Endothelial cell (in vitro differentiated cells): Measurements from ENCODE around the gene AGBL5. TPM values are rescaled to one million over a fixed set of nuclear protein-coding genes. Genes with fewer than 3 reads are reported as not detected.
"Not testable (repeated sequence)": the region's sequence is repeated elsewhere in the genome, so short reads cannot be mapped to it uniquely, and the experiment has no call there.

Source experiments
- DNase-seq: peaks from one replicate; pipeline ENCODE4 v3.0.0; 2021; ENCODE audit warnings: low spot score
- H3K27ac Mint-ChIP-seq: one replicate; pipeline ENCODE4 v1.8.0; 2021; ENCODE audit warnings: mixed read lengths, inconsistent platforms; ENCODE audit not compliant: unreplicated experiment
- H3K27me3 Mint-ChIP-seq: one replicate; pipeline ENCODE4 v1.8.0; 2021; ENCODE audit warnings: mild to moderate bottlenecking, moderate library complexity, mixed read lengths, inconsistent platforms; ENCODE audit not compliant: unreplicated experiment
- H3K36me3 Mint-ChIP-seq: one replicate; pipeline ENCODE4 v1.8.0; 2021; ENCODE audit warnings: mild to moderate bottlenecking, low read depth, mixed read lengths, inconsistent platforms; ENCODE audit not compliant: unreplicated experiment
- H3K4me1 Mint-ChIP-seq: one replicate; pipeline ENCODE4 v1.8.0; 2021; ENCODE audit warnings: mild to moderate bottlenecking, mixed read lengths, inconsistent platforms; ENCODE audit not compliant: unreplicated experiment
- H3K4me3 Mint-ChIP-seq: one replicate; pipeline ENCODE4 v1.8.0; 2021; ENCODE audit warnings: mild to moderate bottlenecking, mixed read lengths, inconsistent platforms; ENCODE audit not compliant: unreplicated experiment
- H3K9me3 Mint-ChIP-seq: one replicate; pipeline ENCODE4 v1.8.0; 2021; ENCODE audit warnings: mixed read lengths, inconsistent platforms; ENCODE audit not compliant: unreplicated experiment
- CTCF ChIP-seq: fragments of 200-600 bp; sonication (generic); IDR thresholded peaks from one replicate; pipeline ENCODE4 v1.5.0; 2021; ENCODE audit warnings: antibody characterized with exemption; ENCODE audit not compliant: unreplicated experiment
- total RNA-seq: library from RNA; stranded (reverse); fragmentation: NEBNext Ultra II Directional; extraction: Animal tissue kit (Norgen Biotek cat#: 25700); gene quantifications from one replicate; pipeline ENCODE4 v1.2.1, GENCODE V29; 2021; ENCODE audit not compliant: unreplicated experiment

The AGBL5 gene
- total RNA-seq, 1 donor from 2014 or later = 32.5 TPM

DNA sequence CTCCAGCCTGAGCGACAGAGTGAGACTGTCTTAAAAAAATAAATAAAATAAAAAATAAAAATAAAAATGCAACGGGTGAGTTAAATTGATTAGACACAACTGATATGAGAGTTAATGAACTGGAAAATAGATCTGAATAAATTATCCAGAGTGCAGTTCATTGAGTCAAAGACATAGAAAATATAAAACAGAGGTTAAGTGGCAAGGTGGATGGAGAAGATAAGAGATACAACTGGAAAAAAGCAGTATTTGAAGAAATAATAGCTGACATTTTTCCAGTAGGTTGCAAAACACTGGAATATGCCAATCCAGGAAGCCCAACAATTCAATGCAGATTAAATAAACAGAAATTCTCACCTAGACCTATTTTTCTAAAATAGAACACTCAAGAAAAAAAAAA lies 56.8 kb downstream of the AGBL5 start:
- H3K9me3 Mint-ChIP-seq = no peaks in the 10 kb centered on the region
- H3K4me3 Mint-ChIP-seq = no peak overlapping the region
- no peaks in the 10 kb centered on the region for H3K36me3 Mint-ChIP-seq
- H3K27me3 Mint-ChIP-seq = peaks cover 2% of the 10 kb centered on the region
- no peaks in the 10 kb centered on the region for H3K4me1 Mint-ChIP-seq
- TF ChIP-seq CTCF = no peak
- DNase-seq = no peak
- no peak overlapping the region for H3K27ac Mint-ChIP-seq

DNA sequence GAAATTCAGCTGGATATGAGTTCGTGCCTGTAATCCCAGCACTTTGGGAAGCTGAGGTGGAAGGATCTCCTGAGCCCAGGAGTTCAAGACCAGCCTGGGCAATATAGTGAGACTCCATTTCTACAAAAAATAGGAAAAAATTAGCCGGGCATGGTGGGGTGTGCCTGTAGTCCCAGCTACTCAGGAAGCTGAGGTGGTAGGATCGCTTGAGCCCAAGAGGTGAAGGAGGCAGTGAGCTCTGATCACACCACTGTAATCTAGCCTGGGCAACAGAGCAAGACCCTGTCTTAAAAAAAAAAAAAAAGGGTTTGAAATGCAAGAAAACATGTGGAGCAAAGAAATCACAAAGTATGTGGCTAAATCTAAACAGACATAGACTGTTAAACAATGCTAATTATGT lies 57.6 kb downstream of the AGBL5 start:
- H3K27ac Mint-ChIP-seq = no peak overlapping the region

DNA sequence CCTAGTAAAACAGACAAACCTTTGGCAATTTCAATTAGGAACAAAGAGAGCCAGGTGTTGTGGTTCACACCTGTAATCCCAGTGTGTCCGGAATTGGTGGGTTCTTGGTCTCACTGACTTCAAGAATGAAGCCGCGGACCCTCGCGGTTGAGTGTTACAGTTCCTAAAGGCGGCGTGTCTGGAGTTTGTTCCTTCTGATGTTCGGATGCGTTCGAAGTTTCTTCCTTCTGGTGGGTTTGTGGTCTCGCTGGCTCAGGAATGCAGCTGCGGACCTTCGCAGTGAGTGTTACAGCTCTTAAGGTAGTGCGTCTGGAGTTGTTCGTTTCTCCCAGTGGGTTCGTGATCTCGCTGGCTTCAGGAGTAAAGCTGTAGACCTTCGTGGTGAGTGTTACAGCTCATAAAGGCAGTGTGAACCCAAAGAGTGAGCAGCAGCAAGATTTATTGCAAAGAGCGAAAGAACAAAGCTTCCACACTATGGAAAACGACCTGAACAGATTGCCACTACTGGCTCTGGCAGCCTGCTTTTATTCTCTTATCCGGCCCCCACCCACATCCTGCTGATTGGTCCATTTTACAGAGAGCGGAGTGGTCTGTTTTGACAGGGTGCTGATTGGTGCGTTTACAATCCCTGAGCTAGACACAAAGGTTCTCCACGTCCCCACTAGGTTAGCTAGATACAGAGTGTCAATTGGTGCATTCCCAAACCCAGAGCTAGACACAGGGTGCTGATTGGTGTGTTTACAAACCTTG lies 59.3 kb downstream of the AGBL5 start:
- H3K4me3 Mint-ChIP-seq, DNase-seq, H3K27ac Mint-ChIP-seq, H3K36me3 Mint-ChIP-seq, H3K4me1 Mint-ChIP-seq, H3K9me3 Mint-ChIP-seq, H3K27me3 Mint-ChIP-seq: not testable (repeated sequence)

More for the DNA sequence above, 57.6 kb downstream of the AGBL5 start:
- Mint-ChIP-seq H3K4me1 (no peaks in the 10 kb centered on the region), H3K9me3 (no peaks in the 10 kb centered on the region), H3K27me3 (peaks cover 2% of the 10 kb centered on the region), H3K4me3 (no peak overlapping the region), H3K36me3 (no peaks in the 10 kb centered on the region)
- no peak for DNase-seq
- TF ChIP-seq CTCF = no peak

DNA sequence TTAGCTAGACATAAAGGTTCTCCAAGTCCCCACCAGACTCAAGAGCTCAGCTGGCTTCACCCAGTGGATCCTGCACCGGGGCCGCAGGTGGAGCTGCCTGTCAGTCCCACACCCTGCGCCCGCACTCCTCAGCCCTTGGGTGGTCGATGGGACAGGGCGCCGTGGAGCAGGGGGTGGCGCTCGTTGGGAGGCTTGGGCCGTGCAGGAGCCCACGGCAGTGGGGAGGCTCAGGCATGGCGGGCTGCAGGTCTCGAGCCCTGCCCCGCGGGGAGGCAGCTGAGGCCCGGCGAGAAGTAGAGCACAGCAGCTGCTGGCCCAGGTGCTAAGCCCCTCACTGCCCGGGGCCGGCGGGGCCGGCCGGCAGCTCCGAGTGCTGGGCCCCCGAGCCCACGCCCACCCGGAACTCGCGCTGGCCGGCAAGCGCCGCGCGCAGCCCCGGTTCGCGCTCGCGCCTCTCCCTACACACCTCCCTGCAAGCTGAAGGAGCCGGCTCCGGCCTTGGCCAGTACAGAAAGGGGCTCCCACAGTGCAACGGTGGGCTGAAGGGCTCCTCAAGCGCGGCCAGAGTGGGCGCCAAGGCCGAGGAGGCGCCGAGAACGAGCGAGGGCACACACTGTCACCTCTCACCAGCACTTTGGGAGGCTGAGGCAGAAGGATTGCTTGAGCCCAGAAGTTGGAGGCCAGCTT lies 60.1 kb downstream of the AGBL5 start:
- H3K27ac Mint-ChIP-seq, H3K4me3 Mint-ChIP-seq, H3K9me3 Mint-ChIP-seq, H3K4me1 Mint-ChIP-seq, DNase-seq, H3K36me3 Mint-ChIP-seq, H3K27me3 Mint-ChIP-seq: not testable (repeated sequence)

DNA sequence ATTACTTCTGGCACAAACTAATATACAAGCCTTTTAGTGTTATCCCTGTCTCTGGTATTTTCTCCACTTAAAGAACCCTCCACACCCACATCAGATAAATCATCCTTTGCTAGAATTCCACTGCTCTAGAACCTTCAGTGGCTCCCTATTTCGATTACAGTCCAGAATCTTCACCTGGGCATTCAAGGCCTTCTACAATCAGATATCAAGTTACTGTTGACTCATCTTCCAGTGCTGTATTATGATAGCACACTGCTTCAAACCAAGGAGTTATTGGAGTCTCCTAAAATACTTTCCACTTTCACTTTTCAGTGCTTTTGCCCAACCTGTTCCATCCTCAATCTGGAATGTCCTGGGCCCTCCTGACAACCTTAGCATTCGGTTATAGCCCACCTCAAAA lies 64.1 kb downstream of the AGBL5 start:
- Mint-ChIP-seq H3K27me3 (peaks cover 9% of the 10 kb centered on the region), H3K27ac (no peak overlapping the region), H3K36me3 (no peaks in the 10 kb centered on the region), H3K9me3 (no peaks in the 10 kb centered on the region), H3K4me3 (no peak overlapping the region), H3K4me1 (peaks cover 6% of the 10 kb centered on the region)
- no peak for TF ChIP-seq CTCF
- no peak for DNase-seq

DNA sequence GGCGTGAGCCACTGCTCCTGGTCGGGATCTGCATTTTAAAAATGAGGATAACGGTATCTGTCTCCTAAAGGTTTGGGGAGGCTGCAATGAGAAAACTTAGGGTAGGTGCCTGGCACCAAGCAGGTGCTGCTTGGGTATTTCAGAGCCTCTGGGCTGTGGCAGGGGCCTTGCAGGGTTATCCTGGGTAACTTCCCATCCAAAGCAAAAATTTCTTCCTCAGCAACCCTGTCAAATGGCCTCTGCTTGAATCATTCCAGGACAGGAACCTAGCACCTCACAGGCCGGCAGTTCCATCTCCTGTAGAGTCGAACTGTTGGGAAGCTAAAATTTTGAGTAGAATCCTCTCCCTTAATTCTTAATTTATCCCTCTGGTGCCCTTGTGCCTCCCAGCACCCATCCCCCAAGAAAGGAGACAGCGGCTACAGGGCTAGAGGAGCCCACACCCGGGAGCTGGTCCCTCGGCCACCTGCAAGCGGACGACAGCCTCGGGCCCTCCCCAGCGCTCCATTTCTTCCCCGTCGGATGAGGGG lies 66.6 kb downstream of the AGBL5 start:
- TF ChIP-seq CTCF = no peak
- Mint-ChIP-seq H3K27ac (no peak overlapping the region), H3K36me3 (peaks cover 8% of the 10 kb centered on the region), H3K4me1 (peaks cover 8% of the 10 kb centered on the region), H3K9me3 (no peaks in the 10 kb centered on the region), H3K4me3 (no peak overlapping the region), H3K27me3 (peaks cover 15% of the 10 kb centered on the region)
- DNase-seq = no peak
